Activated CD4-positive, alpha-beta T cell treated with anti-CD3 and anti-CD28 coated beads, Interleukin-10, Interleukin-2, amounts not matched to agents 100 ng/mL and 50 ng/mL, durations not matched to agents 16 hours and 8 hours (primary cell): ENCODE data around the gene ZNF419.

Source experiments
- DNase-seq: peaks from one replicate; pipeline ENCODE4 v3.0.0-alpha.2; 2020

The ZNF419 gene

GRCh38 chr19:57537953-57538547 is 50.5 kb downstream of the ZNF419 start:
- DNase-seq: no peak
